Natural killer cell (primary cell): ENCODE data around the gene PTPRJ. TPM values are rescaled to one million over a fixed set of nuclear protein-coding genes. Genes with fewer than 3 reads are reported as not detected.
"Not testable (repeated sequence)": the region's sequence is repeated elsewhere in the genome, so short reads cannot be mapped to it uniquely, and the experiment has no call there.

Experiments
- ATAC-seq, 3 donors: fragments of 150-1000 bp in 2 of 3; fragments of 200-7000 bp in 1 of 3; cut with Tn5 transposase; 1 replicate in 1 of 3; 2 replicates in 2 of 3; pipeline ENCODE4 v1.10.0; 2021; ENCODE audit warnings: mild to moderate bottlenecking in 2 of 3, moderate library complexity in 2 of 3
- DNase-seq, 2 donors: peaks; one replicate each; pipeline versions ENCODE4 v3.0.0 to v3.0.0-alpha.2; 2013 to 2021; ENCODE audit warnings: mixed read lengths in 1 of 2
- H3K27ac ChIP-seq: one replicate; pipeline ENCODE4 v1.5.1; 2013; ENCODE audit warnings: mild to moderate bottlenecking, low read length
- H3K27me3 ChIP-seq: one replicate; pipeline ENCODE4 v1.6.1; 2013; ENCODE audit warnings: low read length; ENCODE audit not compliant: control insufficient read depth, insufficient read depth
- H3K36me3 ChIP-seq: one replicate; pipeline ENCODE4 v1.6.1; 2013; ENCODE audit warnings: low read length; ENCODE audit not compliant: control insufficient read depth, insufficient read depth
- H3K4me1 ChIP-seq: one replicate; pipeline ENCODE4 v1.6.1; 2013; ENCODE audit warnings: low read length; ENCODE audit not compliant: control insufficient read depth, insufficient read depth
- H3K4me3 ChIP-seq: one replicate; pipeline ENCODE4 v1.5.1; 2013; ENCODE audit warnings: low read length
- H3K9me3 ChIP-seq: one replicate; pipeline ENCODE4 v1.6.1; 2013; ENCODE audit warnings: low read length; ENCODE audit not compliant: control insufficient read depth, insufficient read depth
- H3K27ac Mint-ChIP-seq, 2 donors: one replicate each; pipeline ENCODE4 v1.8.0; 2022; ENCODE audit warnings: mild to moderate bottlenecking in 2 of 2, mixed read lengths in 2 of 2, moderate library complexity in 1 of 2
- H3K27me3 Mint-ChIP-seq, 2 donors: one replicate each; pipeline ENCODE4 v1.8.0; 2022; ENCODE audit warnings: low read depth in 2 of 2, mixed read lengths in 2 of 2
- H3K36me3 Mint-ChIP-seq: one replicate; pipeline ENCODE4 v1.8.0; 2022; ENCODE audit warnings: mixed read lengths
- H3K4me1 Mint-ChIP-seq, 2 donors: one replicate each; pipeline ENCODE4 v1.8.0; 2022; ENCODE audit warnings: mixed read lengths in 2 of 2
- H3K4me3 Mint-ChIP-seq: one replicate; pipeline ENCODE4 v1.8.0; 2022; ENCODE audit warnings: mild to moderate bottlenecking, moderate library complexity, mixed read lengths
- H3K9me3 Mint-ChIP-seq, 2 donors: one replicate each; pipeline ENCODE4 v1.8.0; 2022; ENCODE audit warnings: mixed read lengths in 2 of 2
- CTCF ChIP-seq: fragments of 200-600 bp; IDR thresholded peaks from one replicate; pipeline ENCODE4 v1.8.0; 2022; ENCODE audit warnings: antibody characterized with exemption
- WGBS: methylation state at CpG from one replicate; pipeline ENCODE4 v1.1.7; 2013; ENCODE audit warnings: missing lambda C conversion rate; ENCODE audit not compliant: insufficient coverage; 5-methylcytosine and 5-hydroxymethylcytosine counted together
- intact Hi-C: fragments of 100-400 bp; cut with micrococcal nuclease; formaldehyde crosslinking; loops from one replicate; pipeline ENCODE4 v1.14.2; 2022
- total RNA-seq, 4 donors: library from RNA; stranded (reverse); fragments of 120-200 nt in 1 of 4; gene quantifications; one replicate each; pipeline versions ENCODE4 v1.2.3 to v1.2.4, GENCODE V29; 2013 to 2022

PTPRJ gene
- total RNA-seq, 3 donors from 2014 or later (not counting 1 experiment from before 2014, with no cell fraction given) = 110 to 127 (median 111) TPM

GRCh38 chr11:48138222-48138621 lies 157.9 kb downstream of the PTPRJ start:
- Histone ChIP-seq H3K4me1 (no peaks in the 10 kb centered on the region), H3K27ac (no peak overlapping the region), H3K36me3 (peaks cover 54% of the 10 kb centered on the region), H3K4me3 (no peak overlapping the region), H3K9me3 (no peaks in the 10 kb centered on the region), H3K27me3 (no peaks in the 10 kb centered on the region)
- no peak overlapping the region for H3K27ac Mint-ChIP-seq
- H3K4me3 Mint-ChIP-seq = no peak overlapping the region
- peaks cover 12 to 14% of the 10 kb centered on the region in 2 donors for H3K4me1 Mint-ChIP-seq
- ATAC-seq = no peak
- no peaks in the 10 kb centered on the region for H3K27me3 Mint-ChIP-seq
- peaks cover 7% of the 10 kb centered on the region for H3K36me3 Mint-ChIP-seq
- intact Hi-C loops = no loop called here
- no peak for TF ChIP-seq CTCF
- no peak for DNase-seq
- H3K9me3 Mint-ChIP-seq = no peaks in the 10 kb centered on the region

GRCh38 chr11:48139896-48140295 lies 159.5 kb downstream of the PTPRJ start:
- intact Hi-C loops, H3K9me3 ChIP-seq, H3K27me3 ChIP-seq, H3K27me3 Mint-ChIP-seq, ATAC-seq, H3K4me3 ChIP-seq, DNase-seq, H3K4me3 Mint-ChIP-seq, H3K27ac Mint-ChIP-seq, H3K27ac ChIP-seq, H3K4me1 ChIP-seq, H3K9me3 Mint-ChIP-seq: not testable (repeated sequence)
- Mint-ChIP-seq H3K36me3 (peaks cover 10% of the 10 kb centered on the region), H3K4me1 (peaks cover 12 to 14% of the 10 kb centered on the region in 2 donors)
- WGBS = 100% methylated on average over 3 of the region's 3 CpGs
- H3K36me3 ChIP-seq = peaks cover 66% of the 10 kb centered on the region

- peaks cover 10% of the 10 kb centered on the region for H3K36me3 Mint-ChIP-seq
- no peak overlapping the region for H3K4me3 ChIP-seq
Measured at GRCh38 chr11:48141475-48142122, 161.2 kb downstream of the PTPRJ start.

GRCh38 chr11:48142889-48143288 lies 162.5 kb downstream of the PTPRJ start:
- no peak overlapping the region for H3K4me3 Mint-ChIP-seq
- Histone ChIP-seq H3K4me1 (no peaks in the 10 kb centered on the region), H3K9me3 (no peaks in the 10 kb centered on the region), H3K27me3 (no peaks in the 10 kb centered on the region), H3K36me3 (peaks cover 70% of the 10 kb centered on the region), H3K4me3 (no peak overlapping the region), H3K27ac (no peak overlapping the region)
- no peak for ATAC-seq
- no peaks in the 10 kb centered on the region for H3K9me3 Mint-ChIP-seq
- no peak for DNase-seq
- H3K4me1 Mint-ChIP-seq = peaks cover 10 to 19% of the 10 kb centered on the region in 2 donors
- peaks cover 10% of the 10 kb centered on the region for H3K36me3 Mint-ChIP-seq
- intact Hi-C loops = no loop called here
- 93% methylated on average over 4 of the region's 4 CpGs for whole genome bisulfite sequencing
- TF ChIP-seq CTCF = no peak
- peak overlapping the region in 1 of 2 donors; percentile 57 for H3K27ac Mint-ChIP-seq
- no peaks in the 10 kb centered on the region for H3K27me3 Mint-ChIP-seq

More at GRCh38 chr11:48141475-48142122, 161.2 kb downstream of the PTPRJ start:
- H3K27ac Mint-ChIP-seq = peak overlapping the region; percentile 38 to 59
- DNase-seq (peak in 1 of 2 donors; percentile 19), ATAC-seq (no peak)
- no peak for TF ChIP-seq CTCF
- Histone ChIP-seq H3K27me3 (no peaks in the 10 kb centered on the region), H3K4me1 (no peaks in the 10 kb centered on the region), H3K27ac (no peak overlapping the region), H3K9me3 (no peaks in the 10 kb centered on the region), H3K36me3 (peaks cover 71% of the 10 kb centered on the region)
- H3K4me1 Mint-ChIP-seq = peaks cover 14 to 17% of the 10 kb centered on the region in 2 donors
- WGBS = 97% methylated on average over 2 of the region's 3 CpGs
- no peaks in the 10 kb centered on the region for H3K27me3 Mint-ChIP-seq
- intact Hi-C loops = no loop called here
- H3K4me3 Mint-ChIP-seq = no peak overlapping the region
- no peaks in the 10 kb centered on the region for H3K9me3 Mint-ChIP-seq
